ENCODE data around the gene NRXN2. TPM values are rescaled to one million over a fixed set of nuclear protein-coding genes. Genes with fewer than 3 reads are reported as not detected.

NRXN2 gene
- total RNA-seq, 1 experiment from 2014 or later = not detected

DNA sequence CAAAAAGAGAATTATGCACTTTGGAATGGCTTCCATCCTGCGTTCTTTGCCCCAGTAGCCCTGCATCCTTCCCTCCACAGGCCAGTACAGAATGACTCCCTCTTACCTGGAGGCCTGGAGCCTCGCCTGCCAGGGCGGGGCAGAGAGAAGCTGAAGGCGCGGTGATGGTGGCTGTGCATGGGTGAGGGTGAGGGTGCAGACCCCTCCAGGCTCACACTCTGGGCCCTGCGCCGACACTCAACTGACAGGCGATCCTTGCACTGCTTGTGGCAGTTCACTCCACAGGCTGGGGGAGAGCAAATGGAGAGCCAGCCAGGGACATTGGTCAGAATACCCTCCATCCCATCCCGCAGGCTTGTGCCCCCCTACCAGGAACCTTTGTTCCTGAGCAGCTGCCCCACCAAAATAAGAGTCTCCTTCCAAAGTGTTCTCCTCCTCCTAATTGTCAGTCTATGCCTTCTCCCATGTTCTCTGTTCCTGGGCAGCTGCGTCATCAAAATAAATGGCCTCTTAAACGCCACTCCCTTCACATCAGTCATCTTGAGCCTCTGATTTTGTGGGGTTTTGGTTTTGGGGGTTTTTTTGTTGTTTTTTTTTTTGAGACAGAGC lies 5.9 kb upstream of the NRXN2 start:
- Mint-ChIP-seq H3K27ac (ENCODE audit: unreplicated experiment) (no peak overlapping the region), H3K4me1 (ENCODE audit: low read depth, unreplicated experiment) (no peaks in the 10 kb centered on the region), H3K4me3 (ENCODE audit: low read depth, unreplicated experiment) (no peak overlapping the region), H3K9me3 (ENCODE audit: low read depth, unreplicated experiment) (no peaks in the 10 kb centered on the region), H3K27me3 (ENCODE audit: unreplicated experiment) (peaks cover 87% of the 10 kb centered on the region), H3K36me3 (ENCODE audit: insufficient read depth, unreplicated experiment) (no peaks in the 10 kb centered on the region)
- intact Hi-C loops (cut with micrococcal nuclease; ENCODE audit: unreplicated experiment) = no loop called here
- BruUV-seq (replicated peaks) = no TSS peak
- TF ChIP-seq, protein P1, sequence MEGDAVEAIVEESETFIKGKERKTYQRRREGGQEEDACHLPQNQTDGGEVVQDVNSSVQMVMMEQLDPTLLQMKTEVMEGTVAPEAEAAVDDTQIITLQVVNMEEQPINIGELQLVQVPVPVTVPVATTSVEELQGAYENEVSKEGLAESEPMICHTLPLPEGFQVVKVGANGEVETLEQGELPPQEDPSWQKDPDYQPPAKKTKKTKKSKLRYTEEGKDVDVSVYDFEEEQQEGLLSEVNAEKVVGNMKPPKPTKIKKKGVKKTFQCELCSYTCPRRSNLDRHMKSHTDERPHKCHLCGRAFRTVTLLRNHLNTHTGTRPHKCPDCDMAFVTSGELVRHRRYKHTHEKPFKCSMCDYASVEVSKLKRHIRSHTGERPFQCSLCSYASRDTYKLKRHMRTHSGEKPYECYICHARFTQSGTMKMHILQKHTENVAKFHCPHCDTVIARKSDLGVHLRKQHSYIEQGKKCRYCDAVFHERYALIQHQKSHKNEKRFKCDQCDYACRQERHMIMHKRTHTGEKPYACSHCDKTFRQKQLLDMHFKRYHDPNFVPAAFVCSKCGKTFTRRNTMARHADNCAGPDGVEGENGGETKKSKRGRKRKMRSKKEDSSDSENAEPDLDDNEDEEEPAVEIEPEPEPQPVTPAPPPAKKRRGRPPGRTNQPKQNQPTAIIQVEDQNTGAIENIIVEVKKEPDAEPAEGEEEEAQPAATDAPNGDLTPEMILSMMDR (IDR thresholded peaks at IDR 0.05; ENCODE audit: unreplicated experiment) = no peak
- DNase-seq = no peak
- CTCF ChIA-PET = no interaction called here

DNA sequence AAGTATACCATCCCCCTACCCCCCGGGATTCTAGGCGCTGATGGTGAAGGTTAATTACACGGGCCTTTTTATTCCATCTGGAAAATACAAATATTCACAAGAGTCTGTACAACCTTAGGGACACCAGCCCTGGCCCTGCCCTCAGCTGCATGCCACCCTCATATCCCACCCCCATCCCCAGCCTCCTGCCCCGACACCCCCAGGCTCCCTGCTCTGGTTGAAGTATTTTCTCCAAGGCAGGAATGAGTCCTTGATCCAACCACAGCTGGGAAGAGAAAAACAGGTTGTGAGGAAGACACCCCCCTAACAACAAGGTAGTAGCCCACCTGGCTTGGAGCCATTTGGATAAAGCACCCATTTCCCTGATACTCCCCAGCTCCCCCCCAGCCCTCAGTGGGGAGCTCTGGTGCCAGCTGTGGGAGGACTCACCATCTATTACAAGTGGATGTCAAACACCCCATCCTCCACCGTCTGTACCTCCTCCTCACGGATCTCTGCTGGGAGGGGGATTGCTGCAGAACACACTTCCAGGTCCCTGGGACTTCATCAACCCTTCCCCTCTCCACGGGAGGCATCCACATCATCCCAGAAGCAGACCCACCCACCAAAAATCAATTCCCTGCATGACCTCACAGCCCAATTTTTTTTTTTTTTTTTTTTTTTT lies 4.0 kb upstream of the NRXN2 start:
- no TSS peak for BruUV-seq (replicated peaks)
- Mint-ChIP-seq H3K9me3 (ENCODE audit: low read depth, unreplicated experiment) (no peaks in the 10 kb centered on the region), H3K27ac (ENCODE audit: unreplicated experiment) (no peak overlapping the region), H3K27me3 (ENCODE audit: unreplicated experiment) (peaks cover 97% of the 10 kb centered on the region), H3K4me1 (ENCODE audit: low read depth, unreplicated experiment) (no peaks in the 10 kb centered on the region), H3K36me3 (ENCODE audit: insufficient read depth, unreplicated experiment) (no peaks in the 10 kb centered on the region), H3K4me3 (ENCODE audit: low read depth, unreplicated experiment) (no peak overlapping the region)
- intact Hi-C loops (cut with micrococcal nuclease; ENCODE audit: unreplicated experiment) = no loop called here
- DNase-seq = no peak
- TF ChIP-seq, protein P1 (IDR thresholded peaks at IDR 0.05; ENCODE audit: unreplicated experiment) = no peak
- CTCF ChIA-PET = interaction anchor here (0.6 kb wide), 1 partner anchor 802 kb away, joined by 7 read pairs; no protein-coding TSS in a partner anchor

DNA sequence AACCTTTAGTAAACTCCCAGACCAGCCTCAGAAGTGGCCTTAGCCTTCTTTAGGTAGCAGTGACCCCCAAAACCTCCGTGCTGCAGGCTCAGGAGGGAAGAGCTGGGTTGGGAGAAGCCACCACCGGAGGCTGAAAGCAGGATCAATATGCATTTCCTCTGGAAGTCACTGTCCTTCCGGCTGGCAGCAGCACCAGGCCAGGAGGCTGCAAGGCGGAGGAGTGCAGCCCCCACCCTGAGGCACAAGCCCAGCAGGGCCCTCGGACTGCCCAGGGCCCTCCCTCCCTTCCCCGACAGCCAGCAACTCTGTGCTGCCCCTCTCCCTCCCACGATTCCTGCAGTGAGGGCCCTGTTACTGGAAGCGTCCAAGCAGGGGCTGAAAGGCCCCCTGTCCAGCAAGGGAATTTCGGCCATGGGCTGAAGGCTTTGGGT lies 3.2 kb upstream of the NRXN2 start:
- Mint-ChIP-seq H3K9me3 (ENCODE audit: low read depth, unreplicated experiment) (no peaks in the 10 kb centered on the region), H3K4me1 (ENCODE audit: low read depth, unreplicated experiment) (no peaks in the 10 kb centered on the region), H3K27ac (ENCODE audit: unreplicated experiment) (no peak overlapping the region), H3K27me3 (ENCODE audit: unreplicated experiment) (peaks cover 97% of the 10 kb centered on the region), H3K4me3 (ENCODE audit: low read depth, unreplicated experiment) (no peak overlapping the region), H3K36me3 (ENCODE audit: insufficient read depth, unreplicated experiment) (no peaks in the 10 kb centered on the region)
- CTCF ChIA-PET = no interaction called here
- intact Hi-C loops (cut with micrococcal nuclease; ENCODE audit: unreplicated experiment) = no loop called here
- TF ChIP-seq, protein P1 (IDR thresholded peaks at IDR 0.05; ENCODE audit: unreplicated experiment) = no peak
- DNase-seq = no peak
- BruUV-seq (replicated peaks) = no TSS peak

DNA sequence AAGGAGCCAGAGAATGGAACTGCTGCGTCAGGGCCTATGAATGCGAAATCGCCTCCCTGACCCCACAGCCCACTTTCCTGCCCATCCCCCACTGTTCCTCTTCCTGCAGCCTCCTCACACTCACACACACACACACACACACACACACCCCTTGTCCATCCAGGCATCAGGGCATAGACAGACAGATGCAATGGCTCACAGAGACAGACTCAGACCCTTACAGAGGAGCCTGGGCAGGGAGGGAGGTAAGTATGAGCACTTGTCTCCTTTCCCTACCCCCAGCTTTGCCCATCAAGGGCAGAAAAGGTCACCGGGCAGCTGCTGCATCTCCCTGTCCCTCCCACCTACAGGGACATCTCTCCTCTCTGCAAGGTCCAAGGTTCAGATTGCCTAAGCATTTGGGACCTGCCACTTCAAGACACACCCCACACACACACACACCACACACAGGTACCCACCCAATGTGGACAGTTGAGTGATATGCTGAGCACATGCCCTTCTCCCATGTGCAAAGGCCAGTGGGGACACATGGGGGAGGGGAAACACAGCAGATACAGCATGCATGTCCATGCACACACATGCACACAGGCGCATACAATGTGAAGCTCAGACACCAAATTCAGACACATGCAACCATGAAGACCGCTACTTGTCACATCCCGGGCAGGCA lies 2.0 kb upstream of the NRXN2 start:
- H3K27ac Mint-ChIP-seq (ENCODE audit: unreplicated experiment) = no peak overlapping the region

More for the DNA sequence above, 2.0 kb upstream of the NRXN2 start:
- H3K4me3 Mint-ChIP-seq (ENCODE audit: low read depth, unreplicated experiment) = no peak overlapping the region
- no TSS peak for BruUV-seq (replicated peaks)
- TF ChIP-seq, protein P1 (IDR thresholded peaks at IDR 0.05; ENCODE audit: unreplicated experiment) = no peak
- H3K36me3 Mint-ChIP-seq (ENCODE audit: insufficient read depth, unreplicated experiment) = no peaks in the 10 kb centered on the region
- intact Hi-C loops (cut with micrococcal nuclease; ENCODE audit: unreplicated experiment) = no loop called here
- H3K4me1 Mint-ChIP-seq (ENCODE audit: low read depth, unreplicated experiment) = no peaks in the 10 kb centered on the region
- H3K27me3 Mint-ChIP-seq (ENCODE audit: unreplicated experiment) = peaks cover 97% of the 10 kb centered on the region
- no peak for DNase-seq
- H3K9me3 Mint-ChIP-seq (ENCODE audit: low read depth, unreplicated experiment) = no peaks in the 10 kb centered on the region
- CTCF ChIA-PET = interaction anchor here (0.6 to 0.9 kb wide), 3 partner anchors 10 to 1191 kb away, joined by 3 read pairs; no protein-coding TSS in a partner anchor

Data from Calu3 (cell line).